ENCODE results near the gene DAPL1.

The DAPL1 gene

GRCh38 chr2:158786897-158787296, 8.2 kb upstream of the DAPL1 start:
- H2AFZ ChIP-seq (ENCODE audit: low read length), result no peak overlapping the region
- no peak for DNase-seq
- no peak overlapping the region for H3K4me3 ChIP-seq (ENCODE audit: low read length)
- TF ChIP-seq EZH2phosphoT487 (IDR thresholded peaks at IDR 0.05; ENCODE audit: low read length) (no peak), CTCF (IDR thresholded peaks at IDR 0.05; ENCODE audit: low read length) (no peak), EZH2 (optimal IDR thresholded peaks at IDR 0.05; ENCODE audit: low read depth, low read length) (no peak)
- H3K79me2 ChIP-seq (ENCODE audit: low read length), result no peaks in the 10 kb centered on the region
- no peaks in the 10 kb centered on the region for H4K20me1 ChIP-seq (ENCODE audit: insufficient read depth, low read length)
- no peak overlapping the region for H3K9ac ChIP-seq (ENCODE audit: low read length)
- H3F3A ChIP-seq (ENCODE audit: insufficient read depth, low read length), result no peaks in the 10 kb centered on the region
- no peaks in the 10 kb centered on the region for H3K9me2 ChIP-seq (replicated peaks; ENCODE audit: insufficient read depth, low read length)
- H3K4me2 ChIP-seq (ENCODE audit: low read depth, low read length), result no peak overlapping the region
- H3K27ac ChIP-seq (ENCODE audit: low read length), result no peak overlapping the region
- no peaks in the 10 kb centered on the region for H3K27me3 ChIP-seq (replicated peaks; ENCODE audit: insufficient read depth, low read length)
- H3K9me3 ChIP-seq (replicated peaks; ENCODE audit: insufficient read depth, low read length), result no peaks in the 10 kb centered on the region
- no peaks in the 10 kb centered on the region for H3K36me3 ChIP-seq (replicated peaks; ENCODE audit: insufficient read depth, low read length)
- H3K4me1 ChIP-seq (ENCODE audit: low read length), result no peaks in the 10 kb centered on the region

GRCh38 chr2:158788951-158789350, 6.2 kb upstream of the DAPL1 start:
- H3K27me3 ChIP-seq (replicated peaks; ENCODE audit: insufficient read depth, low read length), result no peaks in the 10 kb centered on the region
- no peaks in the 10 kb centered on the region for H4K20me1 ChIP-seq (ENCODE audit: insufficient read depth, low read length)
- no peak overlapping the region for H2AFZ ChIP-seq (ENCODE audit: low read length)
- no peak overlapping the region for H3K27ac ChIP-seq (ENCODE audit: low read length)
- H3K79me2 ChIP-seq (ENCODE audit: low read length), result no peaks in the 10 kb centered on the region
- H3K9me2 ChIP-seq (replicated peaks; ENCODE audit: insufficient read depth, low read length), result no peaks in the 10 kb centered on the region
- H3K4me2 ChIP-seq (ENCODE audit: low read depth, low read length), result no peak overlapping the region
- H3K9ac ChIP-seq (ENCODE audit: low read length), result no peak overlapping the region
- TF ChIP-seq EZH2 (optimal IDR thresholded peaks at IDR 0.05; ENCODE audit: low read depth, low read length), result no peak
- no peak for TF ChIP-seq EZH2phosphoT487 (IDR thresholded peaks at IDR 0.05; ENCODE audit: low read length)
- no peak for TF ChIP-seq CTCF (IDR thresholded peaks at IDR 0.05; ENCODE audit: low read length)
- no peaks in the 10 kb centered on the region for H3F3A ChIP-seq (ENCODE audit: insufficient read depth, low read length)
- no peaks in the 10 kb centered on the region for H3K9me3 ChIP-seq (replicated peaks; ENCODE audit: insufficient read depth, low read length)
- no peak overlapping the region for H3K4me3 ChIP-seq (ENCODE audit: low read length)
- no peaks in the 10 kb centered on the region for H3K36me3 ChIP-seq (replicated peaks; ENCODE audit: insufficient read depth, low read length)
- DNase-seq, result no peak
- H3K4me1 ChIP-seq (ENCODE audit: low read length), result no peaks in the 10 kb centered on the region

GRCh38 chr2:158796652-158797051, 1.5 kb downstream of the DAPL1 start:
- H4K20me1 ChIP-seq (ENCODE audit: insufficient read depth, low read length), result no peaks in the 10 kb centered on the region
- H3K9ac ChIP-seq (ENCODE audit: low read length), result no peak overlapping the region
- H3K9me3 ChIP-seq (replicated peaks; ENCODE audit: insufficient read depth, low read length), result no peaks in the 10 kb centered on the region
- no peak overlapping the region for H3K4me3 ChIP-seq (ENCODE audit: low read length)
- H3K4me1 ChIP-seq (ENCODE audit: low read length), result no peaks in the 10 kb centered on the region
- TF ChIP-seq EZH2 (optimal IDR thresholded peaks at IDR 0.05; ENCODE audit: low read depth, low read length) (no peak), EZH2phosphoT487 (IDR thresholded peaks at IDR 0.05; ENCODE audit: low read length) (no peak), CTCF (IDR thresholded peaks at IDR 0.05; ENCODE audit: low read length) (no peak)
- no peaks in the 10 kb centered on the region for H3K79me2 ChIP-seq (ENCODE audit: low read length)
- no peak for DNase-seq
- no peaks in the 10 kb centered on the region for H3K9me2 ChIP-seq (replicated peaks; ENCODE audit: insufficient read depth, low read length)
- H3F3A ChIP-seq (ENCODE audit: insufficient read depth, low read length), result no peaks in the 10 kb centered on the region
- no peaks in the 10 kb centered on the region for H3K36me3 ChIP-seq (replicated peaks; ENCODE audit: insufficient read depth, low read length)
- no peak overlapping the region for H2AFZ ChIP-seq (ENCODE audit: low read length)
- no peaks in the 10 kb centered on the region for H3K27me3 ChIP-seq (replicated peaks; ENCODE audit: insufficient read depth, low read length)
- no peak overlapping the region for H3K4me2 ChIP-seq (ENCODE audit: low read depth, low read length)
- no peak overlapping the region for H3K27ac ChIP-seq (ENCODE audit: low read length)

All from MM.1S (cell line).